Chondrocyte (in vitro differentiated cells): ENCODE measurements around the gene CDT1. TPM values are rescaled to one million over a fixed set of nuclear protein-coding genes. Genes with fewer than 3 reads are reported as not detected.

ENCODE experiments used
- DNase-seq: peaks from one replicate; pipeline ENCODE4 v3.0.0; 2021; ENCODE audit warnings: mixed read lengths, low spot score
- H3K27ac Mint-ChIP-seq: one replicate; pipeline ENCODE4 v1.8.0; 2021; ENCODE audit warnings: mild to moderate bottlenecking, moderate library complexity, mixed read lengths; ENCODE audit not compliant: unreplicated experiment
- H3K27me3 Mint-ChIP-seq: 2 replicates; pipeline ENCODE4 v1.8.0; 2021; ENCODE audit warnings: low read depth, mixed read lengths
- H3K36me3 Mint-ChIP-seq: 2 replicates; pipeline ENCODE4 v1.8.0; 2021; ENCODE audit warnings: low read depth, mixed read lengths
- H3K4me1 Mint-ChIP-seq: 2 replicates; pipeline ENCODE4 v1.8.0; 2021; ENCODE audit warnings: low read depth, mild to moderate bottlenecking, mixed read lengths
- H3K4me3 Mint-ChIP-seq: one replicate; pipeline ENCODE4 v1.8.0; 2021; ENCODE audit warnings: mild to moderate bottlenecking, moderate library complexity, mixed read lengths; ENCODE audit not compliant: unreplicated experiment
- H3K9me3 Mint-ChIP-seq: 2 replicates; pipeline ENCODE4 v1.8.0; 2021; ENCODE audit warnings: low read depth, mixed read lengths
- CTCF ChIP-seq: fragments of 200-600 bp; sonication (generic); IDR thresholded peaks from 2 replicates; pipeline ENCODE4 v1.5.0; 2021; ENCODE audit warnings: antibody characterized with exemption, mild to moderate bottlenecking, moderate library complexity
- total RNA-seq: library from RNA; stranded (reverse); gene quantifications from 3 replicates; pipeline ENCODE4 v1.2.1, GENCODE V29; 2021

Gene CDT1
- total RNA-seq, 1 donor from 2014 or later: 3.7 TPM

GRCh38 chr16:88761143-88761534, 42.5 kb upstream of the CDT1 start:
- Mint-ChIP-seq H3K36me3 (peaks cover 3% of the 10 kb centered on the region), H3K4me1 (peaks cover 43% of the 10 kb centered on the region), H3K4me3 (no peak overlapping the region), H3K27ac (no peak overlapping the region), H3K27me3 (no peaks in the 10 kb centered on the region), H3K9me3 (no peaks in the 10 kb centered on the region)
- no peak for DNase-seq
- TF ChIP-seq CTCF: no peak

- no peak for DNase-seq
- Mint-ChIP-seq H3K4me1 (peaks cover 46% of the 10 kb centered on the region), H3K36me3 (peaks cover 3% of the 10 kb centered on the region), H3K9me3 (no peaks in the 10 kb centered on the region), H3K27me3 (no peaks in the 10 kb centered on the region), H3K27ac (no peak overlapping the region), H3K4me3 (no peak overlapping the region)
- no peak for TF ChIP-seq CTCF
These were observed 41.8 kb upstream of the CDT1 start for GRCh38 chr16:88761830-88762229.

- H3K4me3 Mint-ChIP-seq: no peak overlapping the region
- H3K4me1 Mint-ChIP-seq: peaks cover 51% of the 10 kb centered on the region
- no peak for TF ChIP-seq CTCF
- no peak for DNase-seq
- no peak overlapping the region for H3K27ac Mint-ChIP-seq
- H3K27me3 Mint-ChIP-seq: no peaks in the 10 kb centered on the region
- H3K36me3 Mint-ChIP-seq: peaks cover 3% of the 10 kb centered on the region
- no peaks in the 10 kb centered on the region for H3K9me3 Mint-ChIP-seq
These were observed 41.2 kb upstream of the CDT1 start for GRCh38 chr16:88762258-88762870.

GRCh38 chr16:88762941-88763340, 40.6 kb upstream of the CDT1 start:
- Mint-ChIP-seq H3K27ac (no peak overlapping the region), H3K9me3 (no peaks in the 10 kb centered on the region), H3K4me1 (peaks cover 57% of the 10 kb centered on the region), H3K4me3 (no peak overlapping the region), H3K27me3 (no peaks in the 10 kb centered on the region), H3K36me3 (peaks cover 3% of the 10 kb centered on the region)
- no peak for DNase-seq
- no peak for TF ChIP-seq CTCF

- no peak for TF ChIP-seq CTCF
- H3K4me1 Mint-ChIP-seq: peaks cover 58% of the 10 kb centered on the region
- no peak for DNase-seq
- no peak overlapping the region for H3K4me3 Mint-ChIP-seq
- no peaks in the 10 kb centered on the region for H3K27me3 Mint-ChIP-seq
- peaks cover 3% of the 10 kb centered on the region for H3K36me3 Mint-ChIP-seq
- no peaks in the 10 kb centered on the region for H3K9me3 Mint-ChIP-seq
- no peak overlapping the region for H3K27ac Mint-ChIP-seq
These were observed 40.0 kb upstream of the CDT1 start for GRCh38 chr16:88763502-88764053.
